ENCODE results near the gene PRPF6. TPM values are rescaled to one million over a fixed set of nuclear protein-coding genes. Genes with fewer than 3 reads are reported as not detected.

PRPF6 gene
- polyA plus RNA-seq, 1 experiment: 52.3 TPM

DNA sequence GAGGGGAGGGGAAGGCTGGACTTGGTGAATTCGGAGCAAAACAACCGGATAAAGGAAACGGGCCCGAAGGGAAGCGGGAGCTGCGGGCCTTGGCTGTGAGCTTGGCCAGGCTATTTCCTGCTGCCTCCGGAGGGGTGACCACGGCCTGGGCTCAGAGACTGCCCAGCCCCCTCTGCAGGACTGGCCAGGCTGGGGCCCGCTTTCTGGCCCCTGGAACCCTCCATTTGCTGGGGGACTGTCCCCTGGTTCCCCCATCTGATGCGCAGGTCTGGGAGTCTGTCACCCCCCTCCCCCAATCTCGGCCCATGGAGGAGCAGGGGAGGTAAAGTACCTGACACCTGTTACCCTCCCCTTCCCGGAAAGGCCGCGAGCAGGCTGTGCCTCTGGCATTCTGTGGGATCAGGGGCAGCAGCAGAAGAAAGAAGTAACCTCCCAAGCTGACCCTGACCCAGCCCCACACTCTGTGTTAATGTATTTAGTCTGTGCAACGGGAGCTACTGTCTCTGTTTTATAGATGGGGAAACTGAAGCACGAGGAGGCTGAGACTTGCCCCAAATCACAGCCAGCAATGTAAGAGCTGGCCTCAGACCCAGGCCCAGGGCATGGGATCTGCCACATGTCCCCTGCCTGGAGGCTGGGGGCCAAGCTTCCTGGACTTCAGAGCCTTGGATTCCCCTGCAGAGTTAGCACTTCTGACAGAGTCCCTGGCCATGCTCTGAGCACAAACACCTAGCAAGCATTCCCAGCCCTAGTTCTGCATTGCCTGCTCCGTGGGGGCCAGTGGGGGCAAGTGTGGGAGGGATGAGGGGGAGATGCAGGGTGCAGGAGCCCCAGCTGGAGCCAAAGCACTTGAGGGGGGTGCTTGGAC lies 58.6 kb downstream of the PRPF6 start:
- Histone ChIP-seq H3K4me3 (ENCODE audit: low read depth, low read length) (peak overlapping the region; percentile 45), H3K36me3 (ENCODE audit: control insufficient read depth, insufficient read depth, low read length) (no peaks in the 10 kb centered on the region; the same call in 1 of the 2 replicates), H3K27me3 (ENCODE audit: control insufficient read depth, insufficient read depth, low read length) (peaks cover 21% of the 10 kb centered on the region)
- DNase-seq (ENCODE audit: low read depth): no peak
- ChIA-PET POLR2A (no interaction called here), CTCF (interaction anchor here (0.6 to 5.0 kb wide), 19 partner anchors 10 to 542 kb away, joined by 3 to 76 read pairs (median 4); partner anchors contain the start of genes PRPF6, PTK6, SAMD10 and TCEA2)
- TF ChIP-seq, protein P1, sequence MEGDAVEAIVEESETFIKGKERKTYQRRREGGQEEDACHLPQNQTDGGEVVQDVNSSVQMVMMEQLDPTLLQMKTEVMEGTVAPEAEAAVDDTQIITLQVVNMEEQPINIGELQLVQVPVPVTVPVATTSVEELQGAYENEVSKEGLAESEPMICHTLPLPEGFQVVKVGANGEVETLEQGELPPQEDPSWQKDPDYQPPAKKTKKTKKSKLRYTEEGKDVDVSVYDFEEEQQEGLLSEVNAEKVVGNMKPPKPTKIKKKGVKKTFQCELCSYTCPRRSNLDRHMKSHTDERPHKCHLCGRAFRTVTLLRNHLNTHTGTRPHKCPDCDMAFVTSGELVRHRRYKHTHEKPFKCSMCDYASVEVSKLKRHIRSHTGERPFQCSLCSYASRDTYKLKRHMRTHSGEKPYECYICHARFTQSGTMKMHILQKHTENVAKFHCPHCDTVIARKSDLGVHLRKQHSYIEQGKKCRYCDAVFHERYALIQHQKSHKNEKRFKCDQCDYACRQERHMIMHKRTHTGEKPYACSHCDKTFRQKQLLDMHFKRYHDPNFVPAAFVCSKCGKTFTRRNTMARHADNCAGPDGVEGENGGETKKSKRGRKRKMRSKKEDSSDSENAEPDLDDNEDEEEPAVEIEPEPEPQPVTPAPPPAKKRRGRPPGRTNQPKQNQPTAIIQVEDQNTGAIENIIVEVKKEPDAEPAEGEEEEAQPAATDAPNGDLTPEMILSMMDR (IDR thresholded peaks at IDR 0.05; ENCODE audit: insufficient read depth, low read depth, low read length): no peak

DNA sequence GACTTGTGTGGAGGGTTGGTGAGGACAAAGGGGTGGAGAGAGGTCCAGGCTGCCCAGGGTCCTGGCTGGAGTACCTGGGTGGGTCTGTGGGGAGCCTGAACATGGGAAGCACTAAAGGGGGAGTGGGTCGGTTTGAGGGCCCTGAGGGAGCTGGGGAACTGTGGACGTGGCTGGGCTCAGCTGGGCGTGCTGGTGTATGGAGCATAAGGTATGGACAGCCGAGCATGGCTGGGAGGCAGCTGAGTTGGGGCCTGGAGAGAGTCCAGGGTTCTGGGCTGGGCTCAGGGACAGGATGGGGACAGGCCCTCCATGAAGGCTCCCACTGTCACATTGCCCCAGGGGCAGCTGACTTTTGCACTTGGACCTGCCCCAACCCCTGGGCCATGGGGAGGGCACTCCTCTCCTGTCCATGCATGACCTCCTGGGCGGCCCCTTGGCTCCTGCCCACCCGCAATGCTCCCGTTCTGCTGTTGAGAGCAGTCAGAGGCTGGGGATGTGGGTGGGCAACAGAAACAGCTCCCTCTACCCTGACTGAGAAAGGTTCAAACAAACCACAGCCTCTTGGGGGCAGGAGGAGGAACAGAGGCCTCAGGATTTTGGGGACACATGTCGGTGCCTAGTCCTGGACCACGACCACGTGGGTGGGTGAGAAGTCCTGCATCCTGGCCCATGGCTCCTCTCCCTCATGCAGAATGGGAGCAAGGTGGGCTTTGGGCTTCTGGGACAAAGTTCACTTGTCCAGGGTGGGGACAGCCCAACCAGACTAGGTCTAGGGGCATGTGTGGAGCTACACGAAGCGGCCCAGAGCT lies 59.5 kb downstream of the PRPF6 start:
- Histone ChIP-seq H3K36me3 (ENCODE audit: control insufficient read depth, insufficient read depth, low read length) (no peaks in the 10 kb centered on the region), H3K4me3 (ENCODE audit: low read depth, low read length) (no peak overlapping the region), H3K27me3 (ENCODE audit: control insufficient read depth, insufficient read depth, low read length) (peaks cover 22% of the 10 kb centered on the region)
- ChIA-PET CTCF (interaction anchor here (0.7 to 5.0 kb wide), 10 partner anchors 13 to 503 kb away, joined by 3 to 76 read pairs (median 4); partner anchors contain the start of genes PRPF6, PTK6, SAMD10 and UCKL1), POLR2A (no interaction called here)
- DNase-seq (ENCODE audit: low read depth): no peak
- TF ChIP-seq, protein P1 (IDR thresholded peaks at IDR 0.05; ENCODE audit: insufficient read depth, low read depth, low read length): no peak

DNA sequence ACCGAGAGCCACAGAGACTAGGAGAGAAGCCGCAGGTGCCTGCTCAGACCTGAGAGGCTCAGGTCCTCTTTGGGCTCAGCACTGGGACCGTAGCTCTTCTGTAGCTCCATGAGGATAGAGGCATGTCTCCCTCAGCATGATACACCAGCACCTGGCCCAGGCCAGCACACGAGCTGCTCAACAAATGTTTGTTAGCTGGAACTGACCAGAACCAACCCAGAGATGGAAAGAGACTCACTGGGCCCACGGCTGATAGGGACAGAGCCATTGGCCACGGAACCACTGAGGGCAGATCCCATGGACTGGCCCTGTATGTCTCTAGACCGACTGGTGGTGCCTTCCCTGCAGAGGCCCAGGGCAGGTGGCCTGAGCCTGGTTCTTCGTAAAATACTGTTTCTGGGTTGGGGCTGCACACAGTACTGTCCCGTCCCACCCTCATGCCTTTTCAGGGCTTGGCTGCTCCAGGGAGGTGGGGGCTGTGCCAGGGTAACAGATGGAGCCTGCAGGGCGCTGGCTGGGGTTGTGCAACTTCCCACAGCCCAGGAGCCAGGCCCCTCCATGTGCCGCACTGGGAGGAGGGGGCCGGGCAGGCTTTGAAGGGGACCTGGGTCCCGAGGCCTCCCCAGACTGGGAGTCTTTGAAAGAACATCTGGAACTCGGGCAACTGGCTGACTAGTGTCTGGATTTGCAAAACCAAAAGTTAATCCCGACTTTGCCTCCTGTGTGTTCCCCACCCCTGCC lies 60.3 kb downstream of the PRPF6 start:
- CTCF ChIA-PET: interaction anchor here (0.9 to 5.0 kb wide), 3 partner anchors 13 to 85 kb away, joined by 3 to 76 read pairs (median 3); partner anchors contain the start of gene UCKL1
- Histone ChIP-seq H3K27me3 (ENCODE audit: control insufficient read depth, insufficient read depth, low read length) (peaks cover 28% of the 10 kb centered on the region), H3K36me3 (ENCODE audit: control insufficient read depth, insufficient read depth, low read length) (no peaks in the 10 kb centered on the region), H3K4me3 (ENCODE audit: low read depth, low read length) (no peak overlapping the region)
- TF ChIP-seq, protein P1 (IDR thresholded peaks at IDR 0.05; ENCODE audit: insufficient read depth, low read depth, low read length): no peak
- POLR2A ChIA-PET: no interaction called here
- DNase-seq (ENCODE audit: low read depth): no peak

DNA sequence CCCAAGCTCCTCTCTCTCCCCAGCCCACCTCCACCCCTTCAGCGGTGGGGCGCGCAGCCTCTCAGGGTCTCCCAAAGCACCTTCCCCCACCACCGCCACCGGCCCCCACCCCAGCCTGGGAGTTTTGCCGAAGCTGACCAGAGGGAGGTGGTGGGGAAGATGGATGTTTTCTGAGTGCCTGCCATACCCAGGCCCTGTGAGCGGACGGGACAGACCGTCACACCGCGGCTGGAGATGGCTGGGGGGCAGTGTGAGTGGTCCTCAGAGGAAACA lies 60.8 kb downstream of the PRPF6 start:
- POLR2A ChIA-PET: no interaction called here
- TF ChIP-seq, protein P1 (IDR thresholded peaks at IDR 0.05; ENCODE audit: insufficient read depth, low read depth, low read length): no peak
- Histone ChIP-seq H3K36me3 (ENCODE audit: control insufficient read depth, insufficient read depth, low read length) (no peaks in the 10 kb centered on the region), H3K4me3 (ENCODE audit: low read depth, low read length) (no peak overlapping the region; the same call in 1 of the 2 replicates), H3K27me3 (ENCODE audit: control insufficient read depth, insufficient read depth, low read length) (peaks cover 30% of the 10 kb centered on the region)
- CTCF ChIA-PET: interaction anchor here (1.0 to 5.0 kb wide), 2 partner anchors 14 kb away, joined by 3 to 76 read pairs; no protein-coding TSS in a partner anchor
- no peak for DNase-seq (ENCODE audit: low read depth)
